Activated CD8-positive, alpha-beta memory T cell treated with anti-CD3 and anti-CD28 coated beads for 48 hours (primary cell): ENCODE measurements around the gene SLC24A3.
"Not testable (repeated sequence)": the region's sequence is repeated elsewhere in the genome, so short reads cannot be mapped to it uniquely, and the experiment has no call there.

ENCODE experiments used
- DNase-seq, 3 experiments: peaks; one replicate each; pipeline ENCODE4 v3.0.0-alpha.2; 2020; ENCODE audit warnings: low read depth in 2 of 3, low spot score in 2 of 3

Gene SLC24A3

DNA sequence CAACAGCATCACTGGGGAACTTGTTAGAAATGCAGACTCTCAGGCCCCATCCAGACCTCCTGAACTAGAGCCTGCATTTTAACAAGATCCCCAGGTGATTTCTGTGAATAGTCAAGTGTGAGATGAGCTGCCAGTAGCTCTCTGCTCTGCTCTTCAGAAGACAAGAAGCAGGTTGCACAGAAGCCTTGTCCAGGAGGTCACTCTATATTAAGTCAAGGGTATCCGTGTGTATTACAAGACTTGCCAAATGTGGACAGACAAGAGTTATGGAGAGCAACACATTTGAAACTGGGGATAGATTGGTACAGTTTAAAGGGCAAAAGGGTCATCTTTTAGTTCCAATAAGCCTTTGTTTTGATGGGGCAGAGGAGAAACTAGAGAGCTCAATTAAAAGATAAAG lies 522.4 kb downstream of the SLC24A3 start:
- no peak for DNase-seq

- no peak for DNase-seq
These were observed 523.0 kb downstream of the SLC24A3 start for GRCh38 chr20:19735446-19735845.

- DNase-seq = no peak
These were observed 524.6 kb downstream of the SLC24A3 start for GRCh38 chr20:19737025-19737424.

- DNase-seq = no peak
These were observed 526.5 kb downstream of the SLC24A3 start for GRCh38 chr20:19738951-19739350.

DNA sequence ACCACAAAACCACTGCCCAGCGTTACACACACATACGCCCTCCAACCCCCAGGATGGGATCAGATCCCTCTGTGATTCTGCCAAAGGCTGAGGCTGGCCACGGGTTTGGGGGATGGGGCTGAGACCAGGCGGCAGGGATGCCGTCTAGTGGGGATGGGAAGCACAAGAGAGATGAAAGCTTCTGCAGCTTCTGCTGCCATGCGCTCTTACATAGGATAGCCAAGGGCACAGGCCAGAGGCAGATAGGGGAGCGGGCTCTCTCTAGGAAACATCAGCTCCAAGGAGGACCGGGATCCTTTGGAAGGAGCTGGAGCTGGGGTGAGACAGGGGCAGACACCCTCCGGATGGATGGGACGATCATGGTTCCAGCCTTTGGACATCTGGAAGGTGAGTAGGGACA lies 526.9 kb downstream of the SLC24A3 start:
- no peak for DNase-seq

- DNase-seq = no peak
These were observed 528.1 kb downstream of the SLC24A3 start for GRCh38 chr20:19740512-19740911.

DNA sequence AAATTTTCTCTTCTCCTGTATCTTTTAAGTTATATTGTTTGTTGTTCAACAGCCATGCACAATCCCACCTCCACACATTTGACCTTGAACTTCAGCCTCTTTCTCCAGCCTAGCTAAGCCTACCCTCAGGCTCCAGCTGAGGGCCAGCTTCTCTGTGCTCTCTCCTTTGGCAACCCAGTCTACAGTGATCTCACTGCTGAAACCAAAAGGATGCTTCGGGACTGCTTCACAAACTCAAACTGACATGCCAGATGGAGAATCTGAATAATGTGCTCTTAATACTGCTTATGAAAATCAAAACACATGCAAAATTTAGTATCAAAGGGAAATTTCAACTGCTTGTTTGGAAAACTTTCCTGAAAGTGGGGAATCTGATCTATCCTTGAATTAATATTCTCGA lies 529.5 kb downstream of the SLC24A3 start:
- DNase-seq = no peak

DNA sequence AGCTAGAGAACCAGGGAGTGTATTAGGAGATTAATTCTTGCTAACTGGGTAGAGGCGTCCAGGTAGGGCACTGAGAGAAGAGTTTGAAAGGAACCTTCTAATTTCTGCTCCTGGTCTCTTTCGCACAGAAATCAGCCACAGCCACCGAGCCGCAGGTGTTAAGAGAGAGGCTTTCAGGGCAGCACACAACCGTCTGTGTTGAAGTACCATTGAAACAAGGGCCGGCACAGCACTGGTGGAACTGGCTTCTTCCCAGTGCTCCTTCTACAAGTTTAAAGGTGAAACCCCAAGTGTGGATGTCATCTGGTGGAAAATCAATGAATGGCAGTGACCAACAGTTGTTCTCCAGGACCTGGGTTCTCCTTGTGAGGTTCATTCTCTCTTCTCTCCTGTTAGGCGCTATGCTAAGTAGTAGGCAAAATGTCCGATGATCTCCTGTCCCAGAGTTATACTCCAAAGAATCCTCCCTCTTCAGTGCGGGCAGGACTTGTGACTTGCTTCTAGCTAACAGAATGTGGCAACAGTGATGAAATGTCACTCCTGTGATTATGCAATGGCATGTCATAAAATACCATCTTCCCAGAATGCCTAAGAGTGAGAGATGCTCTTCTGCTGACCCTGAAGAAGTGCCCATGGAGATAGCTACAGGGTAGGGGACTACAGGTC lies 530.7 kb downstream of the SLC24A3 start:
- no peak for DNase-seq

- no peak for DNase-seq
These were observed 531.2 kb downstream of the SLC24A3 start for GRCh38 chr20:19743640-19743995.

GRCh38 chr20:19745106-19745505 lies 532.7 kb downstream of the SLC24A3 start:
- no peak for DNase-seq

- DNase-seq = no peak
These were observed 533.1 kb downstream of the SLC24A3 start for GRCh38 chr20:19745584-19745983.

GRCh38 chr20:19746396-19746795 lies 534.0 kb downstream of the SLC24A3 start:
- no peak for DNase-seq

- DNase-seq = no peak
These were observed 535.5 kb downstream of the SLC24A3 start for GRCh38 chr20:19747903-19748302.

DNA sequence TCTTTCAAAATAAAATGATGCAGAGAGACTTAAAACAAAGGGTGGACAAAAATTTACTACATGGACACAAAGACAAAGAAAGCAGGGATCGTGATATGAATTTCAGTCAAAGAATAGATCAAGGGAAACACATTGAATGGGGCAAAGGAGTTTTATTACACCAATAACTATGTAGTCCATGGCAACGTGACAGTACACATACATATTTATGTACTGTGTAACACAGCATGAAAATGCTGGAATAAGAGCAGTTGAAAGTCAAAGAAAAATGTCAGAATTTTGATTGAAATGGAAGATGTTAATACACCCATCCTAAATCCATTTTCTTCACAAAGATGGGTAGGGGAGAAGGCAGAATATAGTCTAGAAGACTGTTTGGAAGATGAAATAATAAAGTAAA lies 536.2 kb downstream of the SLC24A3 start:
- DNase-seq = no peak

DNA sequence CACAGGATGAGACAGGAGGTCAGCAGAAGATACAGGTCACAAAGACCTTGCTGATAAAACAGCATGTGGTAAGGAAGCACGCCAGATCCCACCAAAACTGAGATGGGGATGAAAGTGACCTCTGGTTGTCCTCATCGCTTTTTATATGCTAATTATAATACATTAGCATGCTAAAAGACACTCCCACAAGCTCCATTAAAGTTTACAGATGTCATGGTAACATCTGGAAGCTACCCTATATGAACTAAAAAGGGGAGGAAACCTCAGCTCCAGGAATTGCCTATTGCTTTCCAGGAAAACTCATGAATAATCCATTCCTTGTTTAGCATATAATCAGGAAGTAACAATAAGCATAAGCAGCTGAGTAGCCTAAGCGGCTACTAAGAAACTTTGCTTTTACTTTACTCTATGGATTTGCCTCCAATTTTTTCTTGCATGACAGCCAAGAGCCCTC lies 537.2 kb downstream of the SLC24A3 start:
- DNase-seq = no peak

DNA sequence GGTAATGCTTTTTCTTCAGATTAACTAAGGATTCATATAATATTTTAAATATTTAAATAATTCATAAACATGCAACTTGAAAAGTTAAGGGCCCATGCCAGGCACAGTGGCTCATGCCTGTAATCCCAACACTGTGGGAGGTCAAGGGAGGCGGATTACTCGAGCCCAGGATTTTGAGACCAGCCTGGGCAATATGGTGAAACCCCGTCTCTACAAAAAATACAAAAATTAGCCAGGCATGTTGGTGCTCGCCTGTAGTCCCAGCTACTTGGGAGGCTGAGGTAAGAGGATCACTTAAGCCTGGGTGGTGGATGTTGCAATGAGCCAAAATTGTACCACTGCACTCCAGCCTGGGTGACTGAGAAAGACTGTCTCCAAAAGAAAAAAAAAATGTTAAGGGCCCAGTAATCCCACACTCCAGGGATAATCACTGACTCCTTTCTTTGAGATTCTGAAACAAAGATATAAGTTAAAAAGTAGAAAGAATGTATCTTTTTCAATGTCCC lies 537.7 kb downstream of the SLC24A3 start:
- DNase-seq = no peak

DNA sequence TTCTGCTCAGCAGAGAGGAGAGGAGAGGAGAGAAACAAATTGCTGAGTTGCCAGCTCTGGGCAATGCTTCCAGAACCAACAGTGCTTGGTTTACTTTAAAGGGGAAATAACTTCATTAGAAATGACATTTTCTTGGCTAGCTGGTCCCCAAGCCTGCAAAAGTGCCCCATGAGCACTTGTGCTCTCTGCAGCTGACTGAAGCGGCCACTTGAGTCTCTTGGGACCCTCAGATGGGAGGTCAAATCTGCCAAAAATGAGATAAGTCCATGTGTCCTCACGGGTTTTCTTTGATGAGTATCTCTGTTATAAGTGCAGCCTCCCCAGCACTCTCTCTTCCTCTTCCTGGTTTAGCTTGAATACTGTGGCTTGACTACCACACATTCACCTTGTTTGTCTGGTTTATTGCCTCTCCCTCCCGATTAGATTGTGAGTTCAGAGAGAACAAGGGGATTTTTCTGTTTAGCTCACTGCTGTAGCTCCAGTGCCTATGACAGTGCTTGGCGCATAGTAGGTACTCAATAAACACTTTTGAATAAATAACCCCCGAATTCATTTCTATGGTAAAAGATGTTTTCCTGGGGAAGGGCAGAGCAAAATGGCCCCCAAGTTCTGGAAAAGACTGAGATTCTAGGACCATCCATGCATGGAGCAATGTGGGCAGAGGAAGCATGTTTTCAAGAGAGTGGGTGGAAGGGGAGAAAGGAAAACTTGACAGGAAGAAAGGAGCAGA lies 538.6 kb downstream of the SLC24A3 start:
- no peak for DNase-seq

- DNase-seq = not testable (repeated sequence)
These were observed 541.8 kb downstream of the SLC24A3 start for GRCh38 chr20:19754201-19754600.

DNA sequence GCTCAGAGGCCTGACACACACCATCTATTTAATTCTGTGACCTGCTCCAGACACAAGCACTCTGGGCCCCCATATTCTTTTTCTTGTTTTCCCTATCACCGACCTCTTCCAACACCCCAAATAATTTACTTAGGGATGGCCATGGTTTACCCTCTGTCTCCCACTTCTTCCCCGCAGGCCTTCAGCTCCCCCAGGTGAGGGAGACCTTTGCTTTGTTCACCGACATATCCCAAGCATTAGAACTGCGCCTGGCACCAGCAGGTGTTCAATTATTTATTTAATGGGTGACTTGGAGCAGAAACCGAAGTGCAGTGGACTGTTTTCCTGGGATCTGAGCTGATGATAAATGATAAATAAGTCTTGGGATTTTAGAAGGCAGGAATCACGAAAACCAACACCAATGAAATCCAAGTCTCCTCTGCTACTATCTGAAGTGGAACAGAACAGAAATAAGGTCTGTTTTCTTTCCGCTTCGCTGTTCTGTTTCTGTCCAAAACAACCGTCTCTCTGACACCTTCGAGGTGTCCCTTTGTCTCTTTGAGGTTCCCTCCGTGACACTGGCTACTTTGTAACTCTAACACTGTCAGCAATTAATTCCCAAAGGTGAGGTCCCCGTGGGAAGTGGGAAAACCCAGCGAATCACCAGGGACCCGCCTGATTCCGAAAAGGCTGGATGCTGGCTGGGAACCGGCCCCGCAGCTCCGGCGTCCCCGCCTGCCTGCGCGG lies 544.5 kb downstream of the SLC24A3 start:
- no peak for DNase-seq

- no peak for DNase-seq
These were observed 545.2 kb downstream of the SLC24A3 start for GRCh38 chr20:19757487-19758132.

GRCh38 chr20:19758133-19758500 lies 545.7 kb downstream of the SLC24A3 start, which contains the start of gene RIN2:
RIN2 (plus strand) TSS chr20:19758258; CDS start chr20:19889602, 131,344 bp downstream.
- DNase-seq = no peak
